GF-D8 (cell line): ENCODE data around the gene GCG.

ENCODE experiments used
- DNase-seq: peaks from one replicate; lab custom pipeline; 2025; lab: John Stamatoyannopoulos, UW

Gene GCG

GRCh38 chr2:162152147-162152546, at the start of gene GCG:
GCG (minus strand) TSS chr2:162152247; CDS start chr2:162149178, 3,069 bp downstream.
- no peak for DNase-seq

- no peak for DNase-seq
Measured at GRCh38 chr2:162200636-162201035, 48.6 kb upstream of the GCG start.

GRCh38 chr2:162199913-162200312, 47.9 kb upstream of the GCG start:
- DNase-seq = no peak

DNA sequence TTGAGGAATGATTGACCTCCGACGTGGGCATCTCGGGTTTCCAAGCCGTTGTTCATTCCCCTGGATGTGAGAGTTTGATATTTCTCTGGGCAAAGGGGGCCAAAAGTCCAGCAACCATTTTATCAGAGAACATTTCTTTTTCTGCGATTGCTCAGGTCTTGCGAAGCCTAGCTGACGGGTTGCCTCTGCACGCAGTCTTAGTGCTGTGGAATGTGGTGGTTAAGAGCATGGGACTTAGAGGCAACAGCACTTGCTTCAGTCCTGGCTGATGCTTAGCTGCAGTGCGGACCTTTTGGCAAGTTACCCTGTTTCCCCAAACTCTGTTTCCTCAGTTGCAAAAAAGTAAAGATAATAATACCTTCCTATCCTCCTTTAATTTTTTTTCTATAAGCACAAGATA, 46.2 kb upstream of the GCG start:
- no peak for DNase-seq

- DNase-seq = no peak
Measured at GRCh38 chr2:162197069-162197825, 45.2 kb upstream of the GCG start.

DNA sequence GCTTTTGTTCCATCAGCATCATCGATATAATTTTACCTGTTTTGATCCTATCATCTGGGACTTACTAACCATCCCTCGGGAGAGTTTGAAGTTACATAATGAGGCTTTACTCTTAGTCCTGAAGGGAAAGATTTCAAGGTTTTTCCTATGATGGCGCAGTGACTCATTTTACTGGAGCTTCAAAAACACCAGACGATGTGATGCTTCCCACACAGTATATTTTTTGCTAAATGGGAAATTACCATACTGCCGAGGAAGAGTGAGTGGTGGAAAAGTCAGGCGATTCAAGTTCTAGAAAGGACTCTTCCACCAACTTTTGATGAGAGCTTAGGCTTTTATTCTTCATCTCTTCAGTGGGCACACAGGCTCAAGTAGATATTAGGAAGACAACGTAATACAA, 44.6 kb upstream of the GCG start:
- DNase-seq = no peak

GRCh38 chr2:162188451-162188850, 36.4 kb upstream of the GCG start:
- DNase-seq = no peak

GRCh38 chr2:162185541-162186232, 33.6 kb upstream of the GCG start:
- no peak for DNase-seq

DNA sequence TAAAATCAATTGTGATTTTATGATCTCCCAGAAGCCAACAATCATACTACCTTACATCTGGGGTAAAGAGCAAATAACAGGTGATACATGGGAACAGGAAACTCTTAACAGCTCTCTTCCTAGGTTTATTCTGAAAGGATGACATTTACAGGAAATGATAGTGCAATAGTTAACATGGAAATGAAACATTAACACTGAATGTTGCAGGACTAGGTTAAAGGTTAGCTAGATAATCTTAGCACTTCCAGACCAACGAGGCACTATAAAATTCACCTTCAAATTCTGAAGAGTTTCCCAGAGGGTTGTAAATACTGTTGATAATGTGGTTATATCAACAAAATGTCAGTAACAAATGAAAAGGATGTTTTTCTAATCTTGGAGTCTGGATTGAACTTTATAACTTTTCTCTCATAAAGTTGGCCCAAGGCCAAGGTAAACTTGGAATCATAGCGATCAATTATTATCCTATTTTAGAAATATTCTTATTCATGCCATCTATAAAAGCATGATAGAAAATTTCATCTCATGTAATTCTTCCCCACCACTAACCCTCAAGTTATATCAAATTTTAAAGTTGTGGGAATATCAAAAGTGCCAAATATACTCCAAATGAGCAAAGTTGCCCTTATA, 32.9 kb upstream of the GCG start:
- DNase-seq = no peak

GRCh38 chr2:162184359-162184758, 32.3 kb upstream of the GCG start:
- no peak for DNase-seq

GRCh38 chr2:162182395-162182794, 30.3 kb upstream of the GCG start:
- no peak for DNase-seq

DNA sequence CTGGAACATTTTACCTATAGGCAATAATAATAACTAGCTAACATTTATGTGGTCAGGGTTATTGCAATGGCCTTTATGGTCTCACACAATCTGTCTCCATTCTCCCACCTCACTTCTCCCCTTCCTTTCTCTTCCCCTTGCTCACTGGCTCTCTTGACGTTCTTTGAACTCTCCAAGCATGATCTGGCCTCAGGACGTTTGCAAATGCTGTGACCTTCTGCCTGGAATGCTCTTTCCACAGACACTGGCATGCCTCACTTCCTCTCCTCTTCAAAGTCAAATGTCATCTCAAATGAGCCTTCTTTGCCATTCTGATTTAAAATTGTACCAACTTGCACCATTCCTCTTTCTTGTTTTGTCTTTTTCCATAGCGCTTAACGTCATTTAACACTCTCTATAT, 25.3 kb upstream of the GCG start:
- no peak for DNase-seq

DNA sequence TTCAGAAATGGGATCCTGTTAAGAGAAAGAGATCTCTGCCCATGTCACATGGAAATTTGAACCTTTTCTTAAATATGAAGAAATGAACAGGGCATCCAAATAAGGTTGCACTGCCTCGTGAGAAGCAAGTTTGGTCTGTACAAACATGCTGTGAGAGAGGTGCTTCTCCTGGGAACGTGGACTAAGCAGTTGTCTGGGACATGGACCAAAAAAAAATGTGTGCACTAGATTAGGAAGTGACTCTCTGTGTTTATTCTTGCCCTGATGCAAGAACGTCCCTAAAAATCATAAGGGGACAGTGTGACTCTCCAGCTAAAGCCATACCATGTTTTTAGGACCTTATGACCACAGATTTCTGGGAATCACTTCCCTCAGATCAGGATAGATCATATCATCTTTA, 23.7 kb upstream of the GCG start:
- DNase-seq = no peak

DNA sequence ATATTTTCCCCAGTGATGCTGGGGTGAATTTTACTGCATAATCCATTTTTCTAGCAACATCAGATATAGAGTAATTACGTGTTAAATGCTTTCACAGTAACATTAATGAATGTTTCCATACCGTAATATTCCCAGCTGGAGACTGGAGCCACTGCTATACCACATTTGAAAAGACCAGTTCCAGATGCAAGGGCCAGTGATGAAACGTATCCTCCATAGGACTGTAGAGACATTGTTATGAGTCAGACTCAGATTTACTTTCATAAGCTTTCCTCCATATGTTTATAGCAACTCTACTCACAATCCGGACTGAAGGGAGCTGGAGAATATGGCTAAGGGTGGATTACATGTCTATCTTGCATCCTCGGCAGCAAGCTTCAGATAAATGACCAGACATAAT, 22.7 kb upstream of the GCG start:
- DNase-seq = no peak

DNA sequence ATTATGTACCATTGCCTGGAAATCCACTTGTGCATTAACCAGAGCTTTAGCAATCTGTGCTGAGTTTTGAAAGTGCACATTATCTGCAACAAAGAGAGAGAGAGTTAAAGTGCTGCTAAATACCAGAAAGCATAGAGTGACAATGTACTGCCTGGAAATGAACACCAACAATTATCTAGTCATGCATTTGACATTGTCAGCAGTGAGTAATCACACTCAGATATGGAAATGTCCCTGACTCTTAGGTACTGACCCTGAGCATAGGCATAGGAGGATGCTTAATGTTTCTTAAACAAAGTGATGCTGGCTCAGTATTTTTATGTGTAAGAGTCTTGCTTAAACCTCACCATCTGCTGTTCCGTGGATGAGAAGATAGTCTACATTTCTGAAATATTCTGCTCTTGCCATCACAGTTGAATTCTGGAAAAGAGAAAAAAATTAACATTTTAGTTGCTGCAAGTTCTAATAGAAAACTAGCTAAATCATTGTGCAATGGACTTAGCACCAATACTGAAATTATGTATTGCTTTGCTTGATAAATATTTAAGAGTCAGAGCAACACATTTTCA, 20.8 kb upstream of the GCG start:
- DNase-seq = no peak

DNA sequence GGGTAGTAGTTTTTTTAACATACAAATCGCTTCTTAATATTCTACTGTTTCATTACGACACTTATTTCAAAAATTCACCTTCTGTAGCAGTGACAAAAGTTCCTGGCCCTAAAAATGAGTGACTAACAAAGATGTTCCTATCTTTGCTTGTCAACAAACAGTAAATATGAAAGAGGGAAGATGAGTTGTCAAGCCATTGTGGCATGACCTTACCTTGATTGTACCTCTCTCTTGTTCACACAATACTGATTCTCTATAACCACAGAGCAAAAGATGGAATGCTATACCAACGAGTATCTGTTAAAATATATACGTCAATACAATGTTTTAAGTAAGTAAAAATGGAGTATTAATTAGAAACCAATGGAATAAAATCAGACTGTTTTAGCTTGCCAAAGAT, 14.7 kb upstream of the GCG start:
- DNase-seq = no peak

GRCh38 chr2:162166174-162166573, 14.1 kb upstream of the GCG start:
- DNase-seq = no peak

DNA sequence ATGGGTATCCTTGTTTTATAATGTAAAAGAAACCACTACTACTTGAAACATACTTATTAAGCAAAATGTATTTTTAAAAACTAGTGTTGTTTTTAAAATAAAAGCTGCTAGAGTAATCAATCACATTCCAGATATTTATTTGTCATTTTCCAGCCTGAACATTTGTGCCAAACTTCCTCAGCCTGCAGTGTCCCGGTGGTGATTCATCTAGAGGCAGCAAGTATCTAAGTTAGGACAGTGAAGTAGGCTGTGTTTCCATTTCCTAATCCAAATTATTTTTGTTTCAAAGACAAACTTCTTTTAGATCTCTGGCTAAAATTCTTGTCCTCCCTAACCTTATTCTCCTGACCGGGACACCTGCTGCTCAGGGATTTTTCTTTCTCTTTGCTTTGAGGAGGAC, 12.8 kb upstream of the GCG start:
- DNase-seq = no peak

GRCh38 chr2:162159446-162159845, 7.4 kb upstream of the GCG start:
- DNase-seq = no peak

DNA sequence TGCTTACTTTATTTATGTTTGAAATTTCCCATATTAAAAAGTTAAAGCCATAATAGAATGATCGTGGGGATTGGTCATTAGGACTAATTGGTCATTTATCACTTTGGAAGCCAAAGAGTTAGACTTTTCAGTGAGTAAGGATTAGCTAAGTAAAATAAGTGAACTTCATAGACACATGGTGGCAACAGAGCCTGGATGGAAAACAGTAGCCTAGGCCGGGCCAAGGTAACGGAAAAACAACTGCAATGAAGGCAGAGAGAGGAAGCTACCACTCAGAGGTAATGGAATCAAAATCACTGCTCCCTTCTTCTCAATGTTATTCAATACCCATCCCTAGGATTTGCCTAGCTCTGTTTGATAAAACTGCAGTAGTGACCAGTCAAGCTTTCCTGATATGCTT, 4.1 kb upstream of the GCG start:
- DNase-seq = no peak

DNA sequence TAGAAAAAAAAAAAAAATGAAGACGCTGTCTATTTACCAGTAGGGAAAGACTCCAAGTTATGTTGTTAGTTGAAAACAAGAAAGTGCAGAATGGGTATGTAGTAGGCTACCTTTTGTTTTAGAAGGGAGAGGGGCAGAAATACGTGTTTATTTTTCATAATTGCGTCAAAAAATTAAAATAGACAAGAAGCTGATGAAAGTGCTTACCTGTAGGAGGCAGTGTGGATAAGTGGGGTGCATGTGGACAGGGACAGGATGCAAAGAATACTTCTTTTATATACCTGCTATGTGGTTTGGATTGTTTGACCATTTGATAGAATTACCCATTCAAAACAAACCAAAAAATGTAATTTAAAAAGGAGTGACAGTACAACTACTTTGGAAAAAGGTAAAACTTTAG, 3.0 kb upstream of the GCG start:
- DNase-seq = no peak

- no peak for DNase-seq
Measured at GRCh38 chr2:162153608-162154224, 1.7 kb upstream of the GCG start.

GRCh38 chr2:162149940-162150339, 2.1 kb downstream of the GCG start:
- no peak for DNase-seq
